ENCODE results near the gene RDH5.
A peak's percentile ranks its signal among the peaks of the same experiment; 100 is the strongest.

The RDH5 gene

GRCh38 chr12:55696141-55696540 lies 24.1 kb upstream of the RDH5 start:
- no peak for DNase-seq (ENCODE audit: low read depth)

GRCh38 chr12:55696796-55697462 lies 23.3 kb upstream of the RDH5 start:
- no peak for DNase-seq (ENCODE audit: low read depth)

GRCh38 chr12:55697686-55698085 lies 22.5 kb upstream of the RDH5 start:
- no peak for DNase-seq (ENCODE audit: low read depth)

- no peak for DNase-seq (ENCODE audit: low read depth)
These were observed 21.8 kb upstream of the RDH5 start for GRCh38 chr12:55698241-55698955.

GRCh38 chr12:55698965-55699364 lies 21.2 kb upstream of the RDH5 start:
- DNase-seq (ENCODE audit: low read depth) = no peak

GRCh38 chr12:55699471-55700055 lies 20.6 kb upstream of the RDH5 start:
- no peak for DNase-seq (ENCODE audit: low read depth)

- no peak for DNase-seq (ENCODE audit: low read depth)
These were observed 19.8 kb upstream of the RDH5 start for GRCh38 chr12:55700255-55701018.

- DNase-seq (ENCODE audit: low read depth) = no peak
These were observed 17.3 kb upstream of the RDH5 start for GRCh38 chr12:55702861-55703260.

- no peak for DNase-seq (ENCODE audit: low read depth)
These were observed 16.9 kb upstream of the RDH5 start for GRCh38 chr12:55703288-55703687.

GRCh38 chr12:55703901-55704761 lies 16.1 kb upstream of the RDH5 start:
- DNase-seq (ENCODE audit: low read depth) = no peak

- DNase-seq (ENCODE audit: low read depth) = no peak
These were observed 15.1 kb upstream of the RDH5 start for GRCh38 chr12:55704824-55705718.

GRCh38 chr12:55705782-55706402 lies 14.3 kb upstream of the RDH5 start:
- DNase-seq (ENCODE audit: low read depth) = no peak

GRCh38 chr12:55706568-55707218 lies 13.5 kb upstream of the RDH5 start:
- no peak for DNase-seq (ENCODE audit: low read depth)

- DNase-seq (ENCODE audit: low read depth) = no peak
These were observed 12.9 kb upstream of the RDH5 start for GRCh38 chr12:55707219-55707671.

- DNase-seq (ENCODE audit: low read depth) = peak; percentile 43
These were observed 12.1 kb upstream of the RDH5 start, which contains the start of gene ITGA7 for GRCh38 chr12:55707841-55708694. ITGA7 (minus strand) TSS chr12:55707904; CDS start chr12:55707682, 222 bp downstream.

- DNase-seq (ENCODE audit: low read depth) = no peak
These were observed 11.4 kb upstream of the RDH5 start for GRCh38 chr12:55708695-55709233.

- DNase-seq (ENCODE audit: low read depth) = no peak
These were observed 8.2 kb upstream of the RDH5 start for GRCh38 chr12:55711786-55712553.
